ENCODE results near the gene RASA3. TPM values are rescaled to one million over a fixed set of nuclear protein-coding genes. Genes with fewer than 3 reads are reported as not detected.

RASA3 gene
- total and polyA plus RNA-seq, 10 of the 15 experiments (the other 5 are each of a cell fraction or from before 2014, with no cell fraction given) = 0.79 to 33.9 (median 17.6) TPM

DNA sequence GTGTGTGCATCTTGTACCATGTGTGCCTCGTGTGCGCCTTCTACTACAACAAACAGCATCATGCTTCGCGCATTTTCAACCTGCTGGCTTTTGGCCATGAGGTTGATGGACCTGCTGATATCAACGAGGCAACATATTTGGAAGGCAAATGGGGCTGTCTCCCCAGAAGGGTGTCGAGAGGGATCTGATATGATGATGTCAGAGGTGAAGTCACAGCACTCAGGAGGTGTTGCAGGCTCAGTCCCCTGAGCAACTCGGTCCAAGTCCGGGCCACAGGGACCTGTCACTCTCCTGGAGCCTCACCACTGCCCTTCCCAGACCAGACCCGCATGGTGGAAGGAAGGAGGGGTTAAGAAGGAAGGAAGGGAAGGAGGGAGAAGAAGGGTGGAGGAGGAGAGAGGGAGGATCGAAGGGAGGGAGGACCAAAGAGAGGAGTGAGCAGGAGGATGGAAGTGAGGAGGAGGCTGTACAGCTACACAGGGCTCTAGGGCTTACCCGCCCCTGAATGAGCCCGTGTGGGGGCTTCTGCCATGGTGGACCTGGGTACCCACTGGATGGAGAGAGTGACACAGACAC lies 151.8 kb downstream of the RASA3 start (continued):
- TF ChIP-seq, protein P1, sequence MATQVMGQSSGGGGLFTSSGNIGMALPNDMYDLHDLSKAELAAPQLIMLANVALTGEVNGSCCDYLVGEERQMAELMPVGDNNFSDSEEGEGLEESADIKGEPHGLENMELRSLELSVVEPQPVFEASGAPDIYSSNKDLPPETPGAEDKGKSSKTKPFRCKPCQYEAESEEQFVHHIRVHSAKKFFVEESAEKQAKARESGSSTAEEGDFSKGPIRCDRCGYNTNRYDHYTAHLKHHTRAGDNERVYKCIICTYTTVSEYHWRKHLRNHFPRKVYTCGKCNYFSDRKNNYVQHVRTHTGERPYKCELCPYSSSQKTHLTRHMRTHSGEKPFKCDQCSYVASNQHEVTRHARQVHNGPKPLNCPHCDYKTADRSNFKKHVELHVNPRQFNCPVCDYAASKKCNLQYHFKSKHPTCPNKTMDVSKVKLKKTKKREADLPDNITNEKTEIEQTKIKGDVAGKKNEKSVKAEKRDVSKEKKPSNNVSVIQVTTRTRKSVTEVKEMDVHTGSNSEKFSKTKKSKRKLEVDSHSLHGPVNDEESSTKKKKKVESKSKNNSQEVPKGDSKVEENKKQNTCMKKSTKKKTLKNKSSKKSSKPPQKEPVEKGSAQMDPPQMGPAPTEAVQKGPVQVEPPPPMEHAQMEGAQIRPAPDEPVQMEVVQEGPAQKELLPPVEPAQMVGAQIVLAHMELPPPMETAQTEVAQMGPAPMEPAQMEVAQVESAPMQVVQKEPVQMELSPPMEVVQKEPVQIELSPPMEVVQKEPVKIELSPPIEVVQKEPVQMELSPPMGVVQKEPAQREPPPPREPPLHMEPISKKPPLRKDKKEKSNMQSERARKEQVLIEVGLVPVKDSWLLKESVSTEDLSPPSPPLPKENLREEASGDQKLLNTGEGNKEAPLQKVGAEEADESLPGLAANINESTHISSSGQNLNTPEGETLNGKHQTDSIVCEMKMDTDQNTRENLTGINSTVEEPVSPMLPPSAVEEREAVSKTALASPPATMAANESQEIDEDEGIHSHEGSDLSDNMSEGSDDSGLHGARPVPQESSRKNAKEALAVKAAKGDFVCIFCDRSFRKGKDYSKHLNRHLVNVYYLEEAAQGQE (IDR thresholded peaks at IDR 0.05; ENCODE audit: low read depth, low read length) = no peak
- no peak for TF ChIP-seq SMAD5 (IDR thresholded peaks at IDR 0.05; ENCODE audit: low read depth)
- TF ChIP-seq, protein P2, sequence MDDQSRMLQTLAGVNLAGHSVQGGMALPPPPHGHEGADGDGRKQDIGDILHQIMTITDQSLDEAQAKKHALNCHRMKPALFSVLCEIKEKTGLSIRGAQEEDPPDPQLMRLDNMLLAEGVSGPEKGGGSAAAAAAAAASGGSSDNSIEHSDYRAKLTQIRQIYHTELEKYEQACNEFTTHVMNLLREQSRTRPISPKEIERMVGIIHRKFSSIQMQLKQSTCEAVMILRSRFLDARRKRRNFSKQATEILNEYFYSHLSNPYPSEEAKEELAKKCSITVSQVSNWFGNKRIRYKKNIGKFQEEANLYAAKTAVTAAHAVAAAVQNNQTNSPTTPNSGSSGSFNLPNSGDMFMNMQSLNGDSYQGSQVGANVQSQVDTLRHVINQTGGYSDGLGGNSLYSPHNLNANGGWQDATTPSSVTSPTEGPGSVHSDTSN (IDR thresholded peaks at IDR 0.05; ENCODE audit: insufficient replicate concordance, low read depth, low read length) = no peak
- no peak for TF ChIP-seq SUZ12 (IDR thresholded peaks at IDR 0.05; ENCODE audit: unreplicated experiment)

DNA sequence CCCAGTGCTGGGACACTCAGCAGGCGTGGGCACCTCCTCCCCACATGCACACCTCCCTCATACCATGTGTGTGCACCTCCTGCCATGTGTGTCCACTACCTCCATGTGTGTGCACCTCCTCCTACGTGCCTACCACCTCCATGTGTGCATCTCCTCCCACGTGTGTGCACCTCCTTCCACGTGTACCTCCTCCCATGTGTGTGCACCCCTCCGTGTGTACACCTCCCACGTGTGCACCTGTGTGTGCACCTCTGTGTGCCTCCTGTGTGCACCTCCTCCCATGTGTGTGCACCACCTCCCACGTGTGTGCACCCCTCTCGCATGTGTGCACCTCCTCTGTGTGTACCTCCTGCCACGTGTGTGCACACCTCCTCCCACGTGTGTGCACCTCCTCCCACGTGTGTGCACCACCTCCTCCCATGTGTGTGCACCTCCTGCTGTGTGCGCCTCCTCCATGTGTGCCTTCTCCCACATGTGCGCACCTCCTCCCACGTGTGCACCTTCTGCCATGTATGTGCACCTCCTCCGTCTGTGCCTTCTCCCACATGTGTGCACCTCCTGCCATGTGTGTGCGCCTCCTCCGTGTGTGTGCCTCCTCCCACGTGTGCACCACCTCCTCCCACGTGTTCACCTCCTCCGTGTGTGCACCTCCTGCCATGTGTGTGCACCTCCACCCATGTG lies 152.5 kb downstream of the RASA3 start:
- WGBS (ENCODE audit: insufficient coverage, insufficient replicate concordance, low lambda C conversion rate, missing lambda C conversion rate) = 82% methylated on average over 20 of the region's 20 CpGs
- ATAC-seq = no peak; the same call in 2 of the 3 replicates
- no peaks in the 10 kb centered on the region for H3K36me3 ChIP-seq (ENCODE audit: control insufficient read depth in 2 of 2, insufficient read depth in 2 of 2, low read length in 1 of 2)

More for the DNA sequence above, 152.5 kb downstream of the RASA3 start:
- no peak overlapping the region for H3K27ac ChIP-seq (ENCODE audit: control insufficient read depth, insufficient read depth)
- H3K4me1 ChIP-seq (ENCODE audit: control insufficient read depth, insufficient read depth, low read length) = no peaks in the 10 kb centered on the region
- H3K4me2 ChIP-seq (ENCODE audit: control insufficient read depth, insufficient read depth) = no peak overlapping the region
- POLR2A ChIA-PET = no interaction called here
- no peak overlapping the region for H3K9ac ChIP-seq (ENCODE audit: control insufficient read depth, insufficient read depth, low read length)
- H3K27me3 ChIP-seq (replicated peaks in 1 of 2; ENCODE audit: control insufficient read depth in 2 of 2, insufficient read depth in 2 of 2, low read length in 1 of 2) = no peaks in the 10 kb centered on the region
- intact Hi-C loops (cut with micrococcal nuclease; ENCODE audit: unreplicated experiment) = no loop called here
- BruUV-seq (replicated peaks) = no TSS peak
- no peaks in the 10 kb centered on the region for H3K9me3 ChIP-seq (replicated peaks; ENCODE audit: control insufficient read depth, insufficient read depth, low read length)
- RAD21 ChIA-PET (ENCODE audit: unreplicated experiment) = no interaction called here
- FAIRE-seq = no peak
- no peak overlapping the region for H3K4me3 ChIP-seq
- in situ Hi-C loops (cut with MboI) = no loop called here
- H3K79me2 ChIP-seq (ENCODE audit: control insufficient read depth, insufficient read depth, low read length) = no peaks in the 10 kb centered on the region
- TF ChIP-seq, protein P3, sequence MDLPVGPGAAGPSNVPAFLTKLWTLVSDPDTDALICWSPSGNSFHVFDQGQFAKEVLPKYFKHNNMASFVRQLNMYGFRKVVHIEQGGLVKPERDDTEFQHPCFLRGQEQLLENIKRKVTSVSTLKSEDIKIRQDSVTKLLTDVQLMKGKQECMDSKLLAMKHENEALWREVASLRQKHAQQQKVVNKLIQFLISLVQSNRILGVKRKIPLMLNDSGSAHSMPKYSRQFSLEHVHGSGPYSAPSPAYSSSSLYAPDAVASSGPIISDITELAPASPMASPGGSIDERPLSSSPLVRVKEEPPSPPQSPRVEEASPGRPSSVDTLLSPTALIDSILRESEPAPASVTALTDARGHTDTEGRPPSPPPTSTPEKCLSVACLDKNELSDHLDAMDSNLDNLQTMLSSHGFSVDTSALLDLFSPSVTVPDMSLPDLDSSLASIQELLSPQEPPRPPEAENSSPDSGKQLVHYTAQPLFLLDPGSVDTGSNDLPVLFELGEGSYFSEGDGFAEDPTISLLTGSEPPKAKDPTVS (IDR thresholded peaks at IDR 0.05; ENCODE audit: low read depth, low read length) = no peak
- peak; percentile 55; the same call in 1 of the 2 replicates for TF ChIP-seq POLR2A (IDR thresholded peaks at IDR 0.05; ENCODE audit: low read depth, low read length)
- SMC1A ChIA-PET (ENCODE audit: uncharacterized antibody, unreplicated experiment) = no interaction called here
- no peaks in the 10 kb centered on the region for H4K20me1 ChIP-seq (ENCODE audit: control insufficient read depth, insufficient read depth)
- no peak for DNase-seq (ENCODE audit: low read depth, low spot score)
- CTCF ChIA-PET = no interaction called here
- no peak overlapping the region for H2AFZ ChIP-seq (ENCODE audit: control insufficient read depth, low read depth, low read length)

Data from GM12878 (cell line).